K562 (cell line): ENCODE measurements around the gene MVK. TPM values are rescaled to one million over a fixed set of nuclear protein-coding genes. Genes with fewer than 3 reads are reported as not detected.

Experiments used
- ATF4 ChIP-seq: fragments of 450-650 bp; formaldehyde crosslinking; IDR thresholded peaks from 2 replicates; pipeline ENCODE4 v1.4.0; 2022; ENCODE audit warnings: mild to moderate bottlenecking, moderate library complexity
- CBFA2T3 ChIP-seq: fragments of 450-650 bp; IDR thresholded peaks from 2 replicates; pipeline ENCODE4 v1.6.1; 2017
- EGR1 ChIP-seq: fragments of 450-650 bp; conservative IDR thresholded peaks from 2 replicates; pipeline ENCODE4 v1.6.1; 2017; ENCODE audit warnings: mild to moderate bottlenecking
- ERF ChIP-seq: fragments of 450-650 bp; formaldehyde crosslinking; IDR thresholded peaks from 2 replicates; pipeline ENCODE4 v1.4.0; 2020; ENCODE audit warnings: mild to moderate bottlenecking, mixed read lengths
- FOXJ2 ChIP-seq: fragments of 200-800 bp; sonication (Bioruptor generic); IDR thresholded peaks from 2 replicates; pipeline ENCODE4 v1.6.1; 2016; ENCODE audit warnings: missing genetic modification characterization, missing compliant biosample characterization
- GTF2E2 ChIP-seq: fragments of 200-800 bp; sonication (Bioruptor generic); IDR thresholded peaks from 2 replicates; pipeline ENCODE4 v1.6.1; 2016; ENCODE audit warnings: missing genetic modification characterization, missing compliant biosample characterization
- HDAC3 ChIP-seq: fragments of 450-650 bp; IDR thresholded peaks from 2 replicates; pipeline ENCODE4 v1.6.1; 2018; ENCODE audit warnings: borderline replicate concordance, mild to moderate bottlenecking, moderate library complexity; ENCODE audit not compliant: partially characterized antibody
- HMGN3 ChIP-seq: IDR thresholded peaks from 2 replicates; pipeline ENCODE4 v1.6.1; 2011; ENCODE audit warnings: borderline replicate concordance, low read depth, mild to moderate bottlenecking, mixed read lengths, low read length; ENCODE audit not compliant: insufficient read length; ENCODE audit errors: extremely low read depth
- MAFK ChIP-seq: IDR thresholded peaks from 2 replicates; pipeline ENCODE4 v1.6.1; 2011; ENCODE audit warnings: low read length, improper control_type of control experiment
- MAZ ChIP-seq, 2 experiments: fragments of 450-650 bp in 1 of 2; sonication (generic) in 1 of 2; formaldehyde crosslinking; IDR thresholded peaks in 1 of 2; conservative IDR thresholded peaks in 1 of 2; 2 replicates each; pipeline versions ENCODE4 v1.4.0 to v1.5.0; 2020; ENCODE audit warnings: mild to moderate bottlenecking in 1 of 2, missing genetic modification reagents in 1 of 2
- MEF2D ChIP-seq: conservative IDR thresholded peaks from 2 replicates; pipeline ENCODE4 v1.6.1; 2016; ENCODE audit warnings: low read depth, missing genetic modification characterization, missing compliant biosample characterization
- NFATC3 ChIP-seq: fragments of 450-650 bp; IDR thresholded peaks from 2 replicates; pipeline ENCODE4 v1.6.1; 2017; ENCODE audit warnings: mild to moderate bottlenecking
- NR1H2 ChIP-seq: sonication (generic); formaldehyde crosslinking; IDR thresholded peaks from 2 replicates; pipeline ENCODE4 v1.4.0; 2020; ENCODE audit warnings: mild to moderate bottlenecking, missing genetic modification reagents
- PKNOX1 ChIP-seq: fragments of 450-650 bp; IDR thresholded peaks from 2 replicates; pipeline ENCODE4 v1.6.1; 2016
- SFPQ ChIP-seq: fragments of 200-400 bp; formaldehyde crosslinking; IDR thresholded peaks from 2 replicates; pipeline ENCODE4 v1.6.1; 2017; ENCODE audit warnings: mild to moderate bottlenecking, low read depth, low read length, moderate library complexity
- SRSF9 ChIP-seq: fragments of 200-400 bp; formaldehyde crosslinking; IDR thresholded peaks from 2 replicates; pipeline ENCODE4 v1.6.1; 2017; ENCODE audit warnings: low read depth, low read length, borderline replicate concordance
- STAG1 ChIP-seq: sonication (generic); formaldehyde crosslinking; IDR thresholded peaks from 2 replicates; pipeline ENCODE4 v1.5.0; 2020; ENCODE audit warnings: missing genetic modification reagents, borderline replicate concordance
- TBL1XR1 ChIP-seq, 2 experiments: IDR thresholded peaks; 2 replicates each; pipeline ENCODE4 v1.6.1; 2012; ENCODE audit warnings: improper control_type of control experiment in 2 of 2, low read length in 2 of 2, mild to moderate bottlenecking in 1 of 2
- XRCC4 ChIP-seq: IDR thresholded peaks from one replicate; pipeline ENCODE4 v1.6.1; 2011; ENCODE audit not compliant: insufficient read depth, insufficient read length; ENCODE audit errors: extremely low read depth
- ZBED1 ChIP-seq: IDR thresholded peaks from 2 replicates; pipeline ENCODE4 v1.6.1; 2014
- ZNF280A ChIP-seq: fragments of 450-650 bp; IDR thresholded peaks from 2 replicates; pipeline ENCODE4 v1.6.1; 2018; ENCODE audit warnings: mild to moderate bottlenecking, low read depth; ENCODE audit not compliant: partially characterized antibody
- ZNF282 ChIP-seq: sonication (generic); formaldehyde crosslinking; IDR thresholded peaks from 2 replicates; pipeline ENCODE4 v1.8.1; 2023; ENCODE audit warnings: missing genetic modification reagents
- ZNF699 ChIP-seq: fragments of 250-450 bp; sonication (Bioruptor Pico); IDR thresholded peaks from 2 replicates; pipeline ENCODE4 v1.8.0; 2021; ENCODE audit warnings: mild to moderate bottlenecking, moderate library complexity; ENCODE audit not compliant: insufficient replicate concordance
- polyA plus RNA-seq, 8 experiments: library from polyadenylated mRNA; depleted of rRNA in 4 of 8; stranded (reverse) in 5 of 8; unstranded in 3 of 8; fragments of >200 nt; fragmentation: Nextera tagmentation in 2 of 8; fragmentation: Illumina TruSeq in 1 of 8; extraction: Ambion mirVana in 2 of 8; extraction: Trizol in 1 of 8; gene quantifications; 2 replicates each; pipeline versions ENCODE4 v1.2.1 to v1.2.3, GENCODE V29; 2011 to 2014; ENCODE audit warnings: inconsistent platforms in 1 of 8, missing spikeins in 1 of 8
- total RNA-seq, 7 experiments: library from RNA; depleted of rRNA in 6 of 7; stranded (reverse); fragments of >200 nt in 6 of 7; fragmentation: Illumina TruSeq in 2 of 7; extraction: Trizol in 2 of 7; gene quantifications; 2 replicates each; pipeline versions ENCODE4 v1.2.1 to v1.2.3, GENCODE V29; 2011 to 2021; ENCODE audit warnings: low replicate concordance in 1 of 7
- TF ChIP-seq, protein P1 (sequence below): sonication (generic); formaldehyde crosslinking; IDR thresholded peaks from 2 replicates; pipeline ENCODE4 v1.8.0; 2022; ENCODE audit warnings: mild to moderate bottlenecking, missing genetic modification reagents

The MVK gene
- total and polyA plus RNA-seq, 9 of the 15 experiments (the other 6 are each of a cell fraction or from before 2014, with no cell fraction given), result 0.41 to 33.6 (median 18.8) TPM

DNA sequence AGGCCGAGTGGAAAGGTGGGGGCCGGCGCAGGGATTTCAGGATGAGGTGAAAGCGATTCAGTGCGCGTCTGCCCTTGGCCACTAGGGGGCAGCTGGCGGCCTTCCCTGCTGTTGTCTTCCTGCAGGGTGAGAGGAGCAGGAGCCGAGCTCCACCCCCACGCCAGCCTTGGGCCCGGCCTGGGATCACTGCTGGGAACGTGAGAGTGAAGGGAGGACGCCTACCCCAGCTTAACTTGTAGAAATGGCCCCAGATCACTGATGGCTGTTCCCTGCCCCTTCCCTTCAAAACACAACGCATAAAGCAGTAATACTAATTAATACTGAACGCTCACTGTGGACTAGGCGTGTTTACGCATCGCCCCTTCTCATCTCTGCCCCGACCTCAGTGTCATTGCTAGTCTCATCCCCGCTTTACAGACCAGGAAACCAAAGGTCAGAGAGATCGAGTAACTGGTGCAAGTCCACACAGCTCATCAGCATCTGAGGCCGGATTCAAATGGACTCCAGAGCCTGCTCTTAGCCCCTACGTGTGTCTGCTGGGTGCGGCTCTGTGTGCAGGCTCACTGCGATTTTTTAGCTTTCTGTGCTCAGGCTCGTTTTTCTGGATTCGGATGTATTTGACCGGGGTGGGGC, 24.3 kb downstream of the MVK start (continued):
- peak; percentile 49 to 79; a peak in 3 of 4 replicates for TF ChIP-seq MAZ (CRISPR knock-in tag; conservative IDR thresholded peaks at IDR 0.05 in 1 of 2, IDR thresholded peaks at IDR 0.05 in 1 of 2)
- TF ChIP-seq ZBED1, result no peak
- peak; percentile 33; the same call in 1 of the 2 replicates for TF ChIP-seq STAG1 (CRISPR knock-in tag)
- TF ChIP-seq NR1H2 (CRISPR knock-in tag), result no peak
- TF ChIP-seq ERF (CRISPR knock-in tag), result no peak
- no peak for TF ChIP-seq PKNOX1
- no peak for TF ChIP-seq XRCC4
- no peak for TF ChIP-seq HDAC3
- no peak for TF ChIP-seq MEF2D (tag)
- no peak for TF ChIP-seq EGR1
- 0 out of 2 replicates have a peak, but pooled peaks have one; percentile 4 for TF ChIP-seq MAFK
- no peak for TF ChIP-seq ZNF699 (CRISPR knock-in tag)
- no peak for TF ChIP-seq ZNF282 (CRISPR knock-in tag)
- TF ChIP-seq GTF2E2, result no peak
- TF ChIP-seq FOXJ2 (tag), result no peak
- TF ChIP-seq CBFA2T3, result no peak
- no peak for TF ChIP-seq ZNF280A
- TF ChIP-seq HMGN3, result peak; percentile 68
- TF ChIP-seq SRSF9, result no peak
- TF ChIP-seq ATF4 (CRISPR knock-in tag), result no peak
- no peak for TF ChIP-seq NFATC3
- TF ChIP-seq TBL1XR1 (IDR thresholded peaks at IDR 0.05; ENCODE audit: low read length in 2 of 2), result 0 out of 4 replicates have a peak, but pooled peaks of 1 of the 2 experiments have one; percentile 16
- TF ChIP-seq, protein P1, sequence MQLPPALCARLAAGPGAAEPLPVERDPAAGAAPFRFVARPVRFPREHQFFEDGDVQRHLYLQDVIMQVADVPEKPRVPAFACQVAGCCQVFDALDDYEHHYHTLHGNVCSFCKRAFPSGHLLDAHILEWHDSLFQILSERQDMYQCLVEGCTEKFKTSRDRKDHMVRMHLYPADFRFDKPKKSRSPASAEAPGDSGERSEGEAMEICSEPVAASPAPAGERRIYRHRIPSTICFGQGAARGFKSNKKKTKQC, result no peak
- no peak for TF ChIP-seq SFPQ
